Transverse colon (tissue), 4 donors: ENCODE results near the gene RAI1.

Source experiments
- EP300 ChIP-seq: sonication (generic); formaldehyde crosslinking; IDR thresholded peaks from one replicate; pipeline ENCODE4 v1.6.1; 2017; ENCODE audit warnings: antibody characterized with exemption, low read depth
- POLR2A ChIP-seq: fragments of 450-650 bp; IDR thresholded peaks from one replicate; pipeline ENCODE4 v1.6.1; 2016; ENCODE audit warnings: antibody characterized with exemption, mild to moderate bottlenecking, moderate library complexity
- POLR2AphosphoS5 ChIP-seq, 3 donors: sonication (generic); formaldehyde crosslinking; IDR thresholded peaks; one replicate each; pipeline ENCODE4 v1.6.1; 2016; ENCODE audit warnings: antibody characterized with exemption in 3 of 3
- TF ChIP-seq, protein P1 (sequence below), 5 experiments: fragments of 200-600 bp in 3 of 5; fragments of 450-650 bp in 2 of 5; sonication (generic) in 3 of 5; IDR thresholded peaks; 1 replicate in 2 of 5; 2 replicates in 3 of 5; pipeline ENCODE4 v1.5.1; 2016 to 2017; ENCODE audit warnings: antibody characterized with exemption in 5 of 5, inconsistent platforms in 3 of 5, mild to moderate bottlenecking in 2 of 5, moderate library complexity in 1 of 5

DNA sequence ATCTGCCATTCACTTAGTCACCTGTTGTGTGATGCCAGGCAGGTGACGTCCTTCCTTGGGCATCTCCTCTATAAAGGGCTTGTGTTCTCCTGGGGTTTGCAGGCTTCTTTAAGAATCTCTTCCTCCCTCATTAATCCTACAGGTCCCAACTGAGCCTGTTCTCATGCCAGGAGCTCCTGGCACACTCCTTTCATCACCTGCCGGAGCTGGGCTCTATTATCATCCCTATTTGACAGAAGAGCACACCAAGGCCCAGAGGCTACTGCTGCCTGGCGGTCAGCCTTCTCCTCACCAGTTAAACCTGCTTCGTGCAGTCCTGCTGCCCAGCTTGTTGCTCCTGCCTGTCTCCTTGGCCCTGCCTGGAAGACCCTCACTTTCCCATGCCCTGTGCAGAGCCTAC lies 51.2 kb downstream of the RAI1 start:
- TF ChIP-seq, protein P1, sequence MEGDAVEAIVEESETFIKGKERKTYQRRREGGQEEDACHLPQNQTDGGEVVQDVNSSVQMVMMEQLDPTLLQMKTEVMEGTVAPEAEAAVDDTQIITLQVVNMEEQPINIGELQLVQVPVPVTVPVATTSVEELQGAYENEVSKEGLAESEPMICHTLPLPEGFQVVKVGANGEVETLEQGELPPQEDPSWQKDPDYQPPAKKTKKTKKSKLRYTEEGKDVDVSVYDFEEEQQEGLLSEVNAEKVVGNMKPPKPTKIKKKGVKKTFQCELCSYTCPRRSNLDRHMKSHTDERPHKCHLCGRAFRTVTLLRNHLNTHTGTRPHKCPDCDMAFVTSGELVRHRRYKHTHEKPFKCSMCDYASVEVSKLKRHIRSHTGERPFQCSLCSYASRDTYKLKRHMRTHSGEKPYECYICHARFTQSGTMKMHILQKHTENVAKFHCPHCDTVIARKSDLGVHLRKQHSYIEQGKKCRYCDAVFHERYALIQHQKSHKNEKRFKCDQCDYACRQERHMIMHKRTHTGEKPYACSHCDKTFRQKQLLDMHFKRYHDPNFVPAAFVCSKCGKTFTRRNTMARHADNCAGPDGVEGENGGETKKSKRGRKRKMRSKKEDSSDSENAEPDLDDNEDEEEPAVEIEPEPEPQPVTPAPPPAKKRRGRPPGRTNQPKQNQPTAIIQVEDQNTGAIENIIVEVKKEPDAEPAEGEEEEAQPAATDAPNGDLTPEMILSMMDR (IDR thresholded peaks at IDR 0.05): no peak
- TF ChIP-seq POLR2AphosphoS5 (IDR thresholded peaks at IDR 0.05) (no peak), POLR2A (no peak), EP300 (no peak)
